HG03342 (cell line): ENCODE results near the gene CMSS1.

Experiments used
- ATAC-seq: cut with Tn5 transposase; IDR thresholded peaks from one replicate; pipeline ENCODE4 v1.9.1; 2021; ENCODE audit warnings: mild to moderate bottlenecking, moderate library complexity; ENCODE audit not compliant: unreplicated experiment

The CMSS1 gene

DNA sequence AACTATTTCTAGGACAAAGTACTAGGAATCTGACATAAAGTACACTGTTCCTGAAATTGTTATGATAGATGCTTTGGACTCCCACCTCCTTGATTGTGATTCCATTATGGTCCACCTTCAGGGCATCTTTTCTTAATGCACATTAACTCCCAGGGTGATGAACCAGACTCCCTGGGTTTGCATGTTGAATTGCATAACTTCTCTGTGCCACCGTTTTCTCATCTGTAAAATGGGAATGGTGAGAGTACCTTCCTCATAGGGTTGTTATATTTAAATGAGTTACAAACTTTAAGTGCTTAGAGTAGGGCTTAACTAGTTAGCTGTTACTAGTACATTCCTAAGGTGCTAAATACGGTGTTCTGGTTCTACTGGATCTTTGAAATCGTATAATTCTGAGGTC is 81.9 kb downstream of the CMSS1 start:
- no peak for ATAC-seq

DNA sequence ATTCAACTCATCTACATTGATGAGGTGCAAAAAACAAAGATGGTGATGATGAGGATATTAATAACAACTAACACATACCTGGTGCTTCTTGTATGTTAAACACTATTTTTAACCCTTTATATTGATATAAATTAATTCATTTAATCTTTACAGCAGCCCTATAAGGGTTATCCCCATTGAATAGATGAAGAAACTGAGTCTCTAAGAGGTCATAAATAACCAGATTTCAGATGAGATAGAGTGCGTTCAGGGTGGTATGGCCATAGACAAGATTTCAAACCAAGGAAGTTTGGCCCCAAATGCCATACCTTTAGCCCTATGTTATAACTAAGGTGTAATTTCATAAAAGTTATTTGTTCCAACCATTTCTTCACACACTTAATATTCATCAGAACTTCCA is 82.6 kb downstream of the CMSS1 start:
- no peak for ATAC-seq

DNA sequence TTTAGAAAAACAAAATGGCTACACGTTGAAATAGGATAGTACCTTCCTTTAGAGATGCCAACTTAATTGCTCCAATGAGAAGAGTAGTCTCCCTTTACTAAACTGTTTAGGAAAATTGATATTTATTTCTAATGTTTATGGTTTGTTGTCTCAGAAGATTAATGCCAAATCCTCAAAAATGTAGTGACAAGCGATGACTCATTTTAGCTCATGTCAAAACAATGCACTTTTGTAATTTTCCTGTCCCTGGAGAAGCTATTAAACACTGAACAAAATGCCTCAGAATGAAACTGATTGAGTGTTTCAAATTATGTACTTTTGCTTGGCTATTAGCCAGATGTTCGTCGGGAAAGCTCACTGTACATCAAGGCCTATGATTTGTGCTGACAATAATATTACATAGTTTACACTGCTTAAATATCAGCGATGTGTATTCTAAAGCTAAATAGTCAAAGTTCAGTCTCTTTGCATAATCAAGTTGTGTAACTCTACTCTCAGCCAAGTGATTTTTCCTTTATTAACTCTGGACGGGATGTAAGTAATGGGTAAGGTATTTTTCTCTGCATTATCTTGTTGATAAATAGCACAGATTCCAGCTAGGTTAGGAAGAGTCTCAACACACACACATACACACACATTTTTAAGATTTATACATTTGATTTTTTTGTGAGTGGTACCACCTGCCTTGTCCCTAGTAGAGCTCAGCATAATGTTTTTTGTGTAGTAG is 83.7 kb downstream of the CMSS1 start:
- no peak for ATAC-seq

DNA sequence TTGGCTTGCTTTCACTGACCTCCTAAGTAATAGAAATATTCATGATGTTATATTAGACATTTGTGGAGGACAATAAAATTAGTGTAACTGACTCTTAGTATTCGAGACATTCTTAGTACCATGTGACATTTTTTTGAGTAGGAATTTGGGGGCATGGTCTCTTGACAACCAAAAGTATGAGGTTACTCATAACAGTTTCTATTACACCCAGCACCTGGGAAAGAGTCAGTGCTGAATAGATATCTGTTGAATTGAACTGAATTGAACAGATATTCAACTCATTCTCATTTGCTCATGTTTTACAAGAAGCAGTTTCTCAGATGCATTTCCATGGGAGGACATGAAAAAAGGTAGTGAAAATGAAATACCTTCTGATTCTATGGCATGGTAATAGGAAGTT is 84.4 kb downstream of the CMSS1 start:
- ATAC-seq, result no peak

DNA sequence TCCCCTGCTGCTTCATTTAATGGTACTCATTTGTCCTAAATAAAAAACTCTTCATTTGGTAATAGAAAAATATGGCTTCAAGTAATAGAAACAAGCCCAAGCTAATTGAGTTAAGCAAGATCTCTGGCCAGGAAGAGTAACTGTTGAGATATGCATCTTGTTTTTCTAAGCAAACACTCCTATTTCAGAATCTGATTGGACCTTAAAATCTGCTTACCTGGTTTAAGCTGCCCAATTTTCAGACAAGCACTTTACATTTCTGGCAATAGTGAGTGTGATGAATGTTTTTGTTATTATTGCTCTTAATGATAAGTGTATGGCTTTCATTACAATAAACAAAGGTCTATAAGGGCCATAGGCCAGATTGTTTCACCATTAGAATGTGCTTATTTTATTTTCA is 86.2 kb downstream of the CMSS1 start:
- no peak for ATAC-seq

DNA sequence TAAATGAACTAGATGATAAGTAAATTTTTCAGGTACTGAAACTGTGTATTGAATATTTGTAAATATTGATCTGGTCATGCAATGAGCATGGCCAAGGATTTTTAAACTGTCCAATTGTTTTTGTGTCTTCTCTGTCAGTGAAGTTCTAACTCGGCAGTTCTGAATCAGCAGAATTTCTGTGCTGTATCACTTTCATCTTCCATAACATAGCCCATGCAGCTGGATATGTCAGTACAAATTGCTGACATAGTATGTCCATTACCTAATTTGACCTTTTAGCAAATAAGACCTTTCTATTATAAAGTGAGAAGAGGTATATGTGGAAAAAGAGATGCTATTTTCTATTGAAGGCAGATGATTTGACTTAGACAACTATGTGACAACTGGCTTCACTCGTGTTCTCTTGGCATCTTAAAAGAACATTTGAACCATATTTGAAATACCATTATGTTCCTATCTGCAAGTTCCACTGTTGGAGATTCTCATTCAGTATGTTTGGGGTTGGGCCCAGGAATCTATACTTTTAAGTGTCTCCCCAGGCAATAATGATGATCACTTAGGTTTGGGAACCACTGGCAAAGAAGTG is 90.4 kb downstream of the CMSS1 start:
- ATAC-seq, result no peak

DNA sequence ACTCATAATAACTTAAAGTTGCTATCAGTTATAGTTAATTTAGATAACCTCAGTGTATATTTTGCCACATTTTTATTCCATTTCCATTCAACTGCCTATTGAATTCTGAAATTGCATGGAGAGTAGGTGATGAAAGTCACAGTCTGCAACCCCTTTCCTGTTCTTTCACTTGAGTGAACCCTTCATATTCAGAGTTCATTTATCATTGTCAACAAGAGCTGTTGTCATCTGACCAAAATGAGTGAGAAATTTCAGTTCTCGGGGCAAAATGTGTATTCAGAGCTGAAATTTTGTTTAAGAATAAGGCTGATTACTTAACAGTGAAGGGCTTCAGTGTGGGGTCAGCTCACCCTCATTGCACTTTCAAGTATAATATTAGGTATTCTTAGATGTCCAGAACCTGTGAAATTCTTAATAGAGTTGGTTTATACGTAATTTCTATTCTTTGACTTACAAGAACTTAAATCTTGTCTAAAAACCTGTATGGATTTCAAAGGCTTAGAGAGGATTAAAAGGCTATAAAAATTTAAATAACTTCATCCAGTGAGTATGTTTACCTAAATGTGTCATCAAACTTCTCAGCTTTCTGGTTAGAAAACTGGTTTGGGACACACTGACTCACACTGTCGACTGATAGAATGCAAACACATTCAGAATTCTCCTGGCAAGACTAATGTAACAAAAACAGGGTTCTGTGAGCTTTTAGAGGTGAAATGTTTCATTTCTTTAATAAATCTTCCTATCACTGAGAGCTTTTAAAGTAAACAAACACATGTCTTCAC is 92.2 kb downstream of the CMSS1 start:
- ATAC-seq, result no peak

DNA sequence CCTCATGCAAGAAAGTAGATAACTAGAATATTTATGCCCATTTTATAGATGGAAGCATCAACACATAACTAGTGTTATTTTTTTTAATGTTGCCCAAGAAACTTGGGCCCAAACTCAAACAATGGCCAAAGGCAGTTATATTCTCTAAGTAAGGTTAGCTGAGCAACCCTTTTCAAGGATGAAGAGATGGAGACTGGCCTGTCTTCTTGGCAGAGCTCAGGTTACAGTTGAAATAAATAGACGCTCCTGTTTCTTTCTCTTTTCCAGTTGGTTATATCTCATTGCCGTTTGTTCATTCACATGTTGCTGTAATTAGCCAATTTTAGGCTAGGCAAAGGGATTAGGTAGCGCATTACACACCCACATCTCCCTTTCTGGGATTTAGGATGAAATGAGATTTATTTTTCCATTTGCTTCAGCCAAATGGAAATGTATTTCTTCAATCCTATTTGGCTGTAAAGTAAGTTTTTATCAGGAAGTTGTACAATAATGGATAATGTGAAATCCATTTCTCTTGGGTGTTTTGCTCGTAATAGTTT is 93.2 kb downstream of the CMSS1 start:
- no peak for ATAC-seq

DNA sequence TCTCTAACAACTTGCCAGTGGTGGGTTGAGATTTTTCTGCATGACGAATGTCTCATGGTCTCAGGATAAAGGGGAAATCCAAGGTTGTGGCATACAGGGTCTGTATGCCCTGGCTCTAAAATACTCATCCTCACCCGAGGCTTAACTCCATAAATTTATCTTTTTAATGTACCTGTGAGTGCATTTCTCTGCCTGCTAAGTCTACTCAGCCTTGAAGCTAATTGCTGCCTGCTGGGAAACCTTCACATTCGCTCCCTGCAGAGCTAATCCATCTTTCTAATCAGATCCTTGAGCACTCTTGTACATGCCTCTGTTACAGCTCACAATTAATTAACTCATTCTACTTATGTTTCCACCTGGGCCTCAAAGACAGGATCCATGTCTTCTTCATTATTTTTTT is 93.8 kb downstream of the CMSS1 start:
- no peak for ATAC-seq

DNA sequence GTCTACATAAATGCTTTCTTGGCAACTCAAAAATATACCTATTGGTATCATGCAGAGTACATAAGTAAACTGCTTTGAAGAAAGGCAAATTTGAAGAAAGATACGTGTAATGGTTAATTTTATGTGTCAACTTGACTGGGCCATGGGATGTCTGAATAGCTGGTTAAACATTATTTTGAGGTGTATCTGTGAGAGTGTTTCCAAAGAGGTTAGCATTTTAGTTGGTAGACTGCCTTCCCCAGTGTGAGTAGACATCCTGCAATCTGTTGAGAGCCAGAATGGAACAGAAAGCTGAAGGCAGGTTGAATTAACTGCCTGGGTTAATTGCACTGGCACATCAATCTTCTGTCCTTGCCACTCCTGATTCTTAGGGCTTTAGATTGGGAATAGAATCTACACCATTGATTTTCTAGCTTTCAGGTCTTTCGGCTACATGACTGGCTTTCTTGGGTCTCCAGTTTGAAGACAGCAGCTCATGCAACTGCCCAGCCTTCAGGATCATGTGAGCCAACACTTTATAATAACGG is 98.3 kb downstream of the CMSS1 start:
- no peak for ATAC-seq

DNA sequence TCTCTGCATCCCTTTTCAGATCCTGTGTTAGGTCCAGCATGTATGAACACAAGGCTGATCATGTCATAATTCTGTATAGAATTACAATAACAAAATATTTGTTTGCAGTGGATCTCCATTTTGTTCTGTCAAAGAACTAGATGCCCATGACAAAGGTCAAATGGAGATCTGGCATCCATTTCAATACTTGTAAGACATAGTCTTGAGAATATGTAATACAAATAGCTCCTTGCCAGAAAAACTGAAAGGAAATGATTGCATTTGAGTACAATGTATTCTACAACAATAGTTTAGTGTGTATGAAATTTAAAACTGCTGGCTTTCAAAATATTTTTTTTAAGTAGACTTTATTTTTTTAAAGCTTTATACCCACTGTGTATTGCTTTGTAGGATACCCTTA is 101.1 kb downstream of the CMSS1 start:
- ATAC-seq, result no peak

DNA sequence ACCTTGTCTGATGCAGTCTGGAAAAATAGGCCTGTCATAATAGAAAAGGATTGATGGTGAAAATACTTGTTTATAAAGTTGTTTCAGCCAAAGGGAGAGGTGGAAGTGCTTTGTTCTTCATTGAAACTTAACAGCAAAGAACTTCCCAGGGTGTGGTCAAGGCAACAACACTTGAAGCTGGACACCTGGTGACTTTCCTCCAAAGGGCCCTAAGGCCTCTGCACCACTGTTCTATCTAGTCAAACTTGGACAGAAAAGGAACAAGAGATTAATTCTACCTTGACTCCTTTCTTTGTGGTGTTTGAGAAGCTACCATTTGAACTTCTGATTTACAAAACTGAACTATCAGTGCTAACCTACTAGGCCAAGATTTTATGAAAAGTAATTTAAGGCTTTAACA is 102.0 kb downstream of the CMSS1 start:
- ATAC-seq, result no peak

DNA sequence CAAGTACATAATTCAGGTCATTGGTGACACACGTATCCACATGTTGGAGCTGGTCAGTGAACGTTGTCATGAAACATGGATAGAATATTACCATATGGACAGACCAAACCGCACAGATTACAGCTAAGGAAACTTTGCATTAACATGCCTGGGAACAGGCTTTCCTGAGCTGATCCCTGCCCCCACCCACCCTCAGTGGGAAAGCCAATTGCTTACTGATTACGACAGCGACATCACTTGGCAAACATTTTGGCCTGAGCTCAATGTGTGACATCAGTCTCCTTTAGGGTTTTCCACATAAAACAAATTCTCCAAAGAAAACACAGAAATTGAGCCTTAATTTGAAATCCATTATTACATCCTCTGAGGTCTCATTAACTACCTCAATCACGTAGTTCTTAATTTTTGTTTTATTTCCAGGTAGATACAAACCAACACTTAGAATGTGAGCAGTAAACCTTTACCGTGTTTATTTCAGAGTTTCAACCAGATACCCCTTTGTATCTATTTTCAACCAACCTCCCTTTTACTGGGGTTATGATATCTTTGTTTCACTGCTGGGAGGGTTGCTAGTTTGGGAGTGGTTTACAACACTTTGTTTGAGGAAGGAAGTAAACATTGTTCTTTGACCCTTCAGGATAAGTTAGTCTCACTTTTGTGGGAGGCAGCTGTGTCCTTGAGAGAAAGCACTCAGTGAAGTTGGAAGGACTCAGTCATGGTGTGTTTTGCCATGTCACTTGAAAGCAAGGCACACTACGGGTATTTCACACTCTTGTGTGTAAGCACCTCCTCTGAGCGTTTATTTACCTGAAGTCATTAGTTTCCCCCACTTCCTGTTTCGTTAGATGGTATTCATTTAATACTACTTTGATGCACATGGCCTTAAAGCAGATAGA is 103.1 kb downstream of the CMSS1 start:
- no peak for ATAC-seq

DNA sequence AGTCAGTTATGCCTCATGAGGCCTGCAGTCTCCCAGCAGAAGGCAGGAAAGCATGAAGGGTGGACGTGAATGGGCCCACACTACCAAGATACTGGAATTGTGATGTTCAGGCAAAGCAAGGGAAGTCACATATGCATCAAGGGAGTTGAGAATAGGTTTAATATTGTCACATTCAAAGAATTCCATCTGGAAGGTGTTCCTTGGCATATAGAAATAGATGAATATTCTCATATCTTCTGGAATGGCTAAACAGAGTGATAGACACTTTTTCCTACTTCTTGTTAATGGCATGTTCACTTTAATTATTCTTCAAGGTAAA is 103.7 kb downstream of the CMSS1 start:
- no peak for ATAC-seq

DNA sequence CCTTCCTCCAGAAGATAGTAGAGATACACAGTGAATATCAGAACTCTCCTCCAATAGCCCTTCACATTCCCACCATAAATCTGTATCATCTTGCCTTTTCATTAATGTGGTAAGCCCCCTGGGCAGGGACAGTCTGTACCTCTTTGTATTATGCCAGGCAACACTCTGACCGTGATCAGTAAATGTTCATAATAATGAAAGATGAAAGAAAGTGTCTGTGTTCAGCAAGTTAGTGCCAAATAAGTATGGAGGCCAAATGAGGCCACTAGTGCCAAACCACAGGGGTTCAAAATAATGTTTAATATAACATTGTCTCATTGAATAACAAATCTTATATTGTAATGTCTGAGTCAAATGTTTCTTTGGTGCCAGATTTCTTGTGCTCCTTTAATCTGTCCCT is 104.3 kb downstream of the CMSS1 start:
- ATAC-seq, result no peak

DNA sequence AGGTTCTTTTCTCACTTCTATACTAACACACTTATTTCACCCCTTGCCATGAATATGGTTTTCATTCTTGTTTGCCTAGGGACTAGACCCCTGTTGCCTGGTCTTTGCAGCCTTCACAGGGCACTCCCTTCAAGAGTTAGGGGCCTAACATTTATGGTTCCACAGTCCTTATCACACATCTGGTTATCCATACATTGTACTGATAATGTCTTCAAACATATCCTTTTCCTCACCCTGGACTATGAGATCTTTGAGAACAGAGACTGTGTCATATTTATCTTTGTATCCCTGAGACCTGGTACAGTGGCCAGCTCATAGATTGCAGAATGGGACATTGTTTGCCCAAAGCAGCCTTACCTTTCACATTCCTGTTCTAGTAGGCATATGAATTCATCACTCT is 106.2 kb downstream of the CMSS1 start:
- ATAC-seq, result no peak

DNA sequence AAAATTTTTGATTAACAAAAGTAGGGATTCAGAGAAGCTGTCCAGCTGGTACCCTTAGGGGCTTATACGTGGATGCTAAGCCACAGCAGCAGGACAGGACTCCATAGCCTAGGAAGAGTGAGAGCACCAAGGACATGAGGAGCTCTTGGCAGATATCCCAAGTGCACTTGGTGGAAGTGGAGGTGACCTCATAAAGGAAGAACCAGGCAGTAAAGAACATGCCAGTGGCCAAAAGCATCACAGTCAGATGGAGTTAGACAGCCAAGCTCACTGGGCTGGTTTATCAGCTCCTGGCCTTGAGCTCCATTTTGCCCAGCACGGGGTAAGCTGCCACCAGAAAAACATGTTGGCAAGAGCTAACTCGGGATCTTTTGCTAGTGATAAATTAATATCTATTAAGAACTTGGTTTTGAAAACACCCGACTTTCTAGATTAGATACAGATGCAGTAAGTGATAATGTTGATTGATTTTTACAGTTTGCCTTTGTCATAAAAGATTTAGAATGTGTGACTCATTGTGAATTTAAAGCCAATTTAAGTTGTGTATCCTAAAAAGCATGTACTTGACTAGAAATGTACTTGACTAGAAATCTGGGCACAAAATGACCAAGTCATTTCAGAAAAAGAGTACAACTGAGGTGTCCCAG is 108.0 kb downstream of the CMSS1 start:
- ATAC-seq, result no peak

DNA sequence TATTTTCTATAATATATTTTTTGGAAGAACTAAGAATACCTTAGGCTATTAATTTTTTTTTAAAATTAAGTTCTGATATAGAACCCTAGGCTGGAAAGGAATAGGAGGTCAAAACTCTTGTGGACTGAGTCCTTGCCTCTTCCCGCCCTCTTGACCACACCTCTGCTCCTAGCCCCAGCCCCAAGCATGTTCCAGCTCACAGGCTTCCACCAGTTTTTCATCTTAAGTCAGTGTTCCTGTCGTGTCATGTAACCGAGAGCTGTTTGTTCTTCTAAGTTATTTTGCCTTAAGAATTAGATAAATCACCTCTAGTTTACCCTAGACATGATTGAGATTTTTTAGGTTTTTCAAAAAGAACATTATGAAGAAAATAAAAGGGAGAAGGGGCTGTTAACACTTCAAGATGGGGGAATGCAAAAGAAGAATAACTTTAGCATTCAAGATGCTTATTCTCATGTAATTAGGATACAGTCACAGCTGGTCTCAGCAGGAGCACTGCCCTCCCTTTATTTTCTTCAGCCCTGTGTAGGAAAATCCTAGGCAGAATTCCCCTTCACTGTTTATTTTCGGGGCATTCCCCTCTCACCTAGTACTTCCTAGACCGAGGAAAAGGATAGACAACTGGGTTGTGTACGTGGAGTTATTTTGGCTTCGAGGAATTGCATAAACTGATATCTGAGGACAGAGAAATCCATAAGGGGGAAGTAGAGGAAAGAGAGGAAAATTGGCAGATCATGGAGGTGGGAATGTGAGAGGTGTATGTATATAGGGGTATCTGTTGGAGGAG is 110.2 kb downstream of the CMSS1 start:
- ATAC-seq, result no peak
